Breast epithelium (tissue), 3 donors: ENCODE measurements around the gene PLEKHN1.

Experiments
- POLR2AphosphoS5 ChIP-seq, 3 donors: sonication (generic); formaldehyde crosslinking; IDR thresholded peaks; one replicate each; pipeline ENCODE4 v1.6.1; 2017; ENCODE audit warnings: antibody characterized with exemption in 3 of 3
- TF ChIP-seq, protein P1 (sequence below), 3 donors: fragments of 450-650 bp; IDR thresholded peaks; one replicate each; pipeline ENCODE4 v1.5.1; 2016 to 2017; ENCODE audit warnings: antibody characterized with exemption in 3 of 3, mild to moderate bottlenecking in 3 of 3, moderate library complexity in 3 of 3

DNA sequence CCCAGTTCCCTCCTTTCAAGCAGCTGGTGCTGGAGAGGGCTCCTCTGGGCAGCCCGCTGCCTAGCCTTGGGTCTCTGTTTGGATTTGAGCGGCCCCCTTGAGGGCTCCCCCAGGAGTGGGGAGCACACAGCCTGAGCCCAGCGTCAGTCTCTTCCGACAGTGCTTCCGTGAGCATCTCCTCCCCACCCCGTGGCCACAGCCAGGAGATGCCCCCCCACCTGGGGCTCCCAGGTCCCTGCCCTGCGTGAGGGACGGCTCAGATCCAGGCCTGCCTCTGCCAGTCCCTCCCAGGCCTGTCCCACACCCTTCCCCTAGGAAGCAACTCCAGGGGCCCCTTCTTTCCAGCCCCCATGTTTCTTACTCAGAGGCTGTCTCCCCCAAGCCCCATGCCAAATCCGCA lies 39.0 kb upstream of the PLEKHN1 start:
- TF ChIP-seq, protein P1, sequence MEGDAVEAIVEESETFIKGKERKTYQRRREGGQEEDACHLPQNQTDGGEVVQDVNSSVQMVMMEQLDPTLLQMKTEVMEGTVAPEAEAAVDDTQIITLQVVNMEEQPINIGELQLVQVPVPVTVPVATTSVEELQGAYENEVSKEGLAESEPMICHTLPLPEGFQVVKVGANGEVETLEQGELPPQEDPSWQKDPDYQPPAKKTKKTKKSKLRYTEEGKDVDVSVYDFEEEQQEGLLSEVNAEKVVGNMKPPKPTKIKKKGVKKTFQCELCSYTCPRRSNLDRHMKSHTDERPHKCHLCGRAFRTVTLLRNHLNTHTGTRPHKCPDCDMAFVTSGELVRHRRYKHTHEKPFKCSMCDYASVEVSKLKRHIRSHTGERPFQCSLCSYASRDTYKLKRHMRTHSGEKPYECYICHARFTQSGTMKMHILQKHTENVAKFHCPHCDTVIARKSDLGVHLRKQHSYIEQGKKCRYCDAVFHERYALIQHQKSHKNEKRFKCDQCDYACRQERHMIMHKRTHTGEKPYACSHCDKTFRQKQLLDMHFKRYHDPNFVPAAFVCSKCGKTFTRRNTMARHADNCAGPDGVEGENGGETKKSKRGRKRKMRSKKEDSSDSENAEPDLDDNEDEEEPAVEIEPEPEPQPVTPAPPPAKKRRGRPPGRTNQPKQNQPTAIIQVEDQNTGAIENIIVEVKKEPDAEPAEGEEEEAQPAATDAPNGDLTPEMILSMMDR (IDR thresholded peaks at IDR 0.05), result no peak
- TF ChIP-seq POLR2AphosphoS5 (IDR thresholded peaks at IDR 0.05), result no peak
